CD8-positive, alpha-beta memory T cell (primary cell): Measurements from ENCODE around the gene MAB21L1. TPM values are rescaled to one million over a fixed set of nuclear protein-coding genes. Genes with fewer than 3 reads are reported as not detected.

Experiments used
- CTCF ChIA-PET: fragments of 350-600 bp; sonication (Branson Sonifier 250); formaldehyde crosslinking; loops from one replicate; lab custom pipeline; 2021; ENCODE audit warnings: antibody characterized with exemption; lab: Charles Lee
- POLR2A ChIA-PET: fragments of 350-600 bp; sonication (Branson Sonifier 250); formaldehyde crosslinking; loops from one replicate; lab custom pipeline; 2021; ENCODE audit warnings: antibody characterized with exemption; lab: Charles Lee
- DNase-seq, 5 donors: peaks; one replicate each; pipeline versions ENCODE4 v3.0.0 to v3.0.0-alpha.2; 2020 to 2022; ENCODE audit warnings: mixed read lengths in 1 of 5
- H3K27ac ChIP-seq: one replicate; pipeline ENCODE4 v1.7.0; 2013; ENCODE audit warnings: low read depth, mild to moderate bottlenecking, low read length, moderate library complexity
- H3K27me3 ChIP-seq: 2 replicates; pipeline ENCODE4 v1.7.0; 2013; ENCODE audit warnings: low read length, mild to moderate bottlenecking; ENCODE audit not compliant: insufficient read depth, poor library complexity, severe bottlenecking
- H3K36me3 ChIP-seq: 2 replicates; pipeline ENCODE4 v1.7.0; 2013; ENCODE audit warnings: mild to moderate bottlenecking, low read length, moderate library complexity; ENCODE audit not compliant: insufficient read depth
- H3K4me1 ChIP-seq: 2 replicates; pipeline ENCODE4 v1.7.0; 2013; ENCODE audit warnings: mild to moderate bottlenecking, low read length, moderate library complexity; ENCODE audit not compliant: insufficient read depth
- H3K4me3 ChIP-seq: 2 replicates; pipeline ENCODE4 v1.7.0; 2013; ENCODE audit warnings: mild to moderate bottlenecking, low read length
- H3K9me3 ChIP-seq: 2 replicates; pipeline ENCODE4 v1.7.0; 2013; ENCODE audit warnings: mild to moderate bottlenecking, low read length
- H3K27ac Mint-ChIP-seq, 8 donors: one replicate each; pipeline ENCODE4 v1.8.0; 2020 to 2021; ENCODE audit warnings: mixed read lengths in 8 of 8, mild to moderate bottlenecking in 6 of 8, inconsistent platforms in 3 of 8, moderate library complexity in 3 of 8
- H3K27me3 Mint-ChIP-seq, 2 donors: one replicate each; pipeline ENCODE4 v1.8.0; 2020 to 2021; ENCODE audit warnings: mixed read lengths in 2 of 2, mild to moderate bottlenecking in 1 of 2, moderate library complexity in 1 of 2
- H3K36me3 Mint-ChIP-seq, 3 donors: one replicate each; pipeline ENCODE4 v1.8.0; 2020 to 2021; ENCODE audit warnings: mixed read lengths in 3 of 3, inconsistent platforms in 1 of 3, mild to moderate bottlenecking in 1 of 3
- H3K4me1 Mint-ChIP-seq, 3 donors: one replicate each; pipeline ENCODE4 v1.8.0; 2020 to 2021; ENCODE audit warnings: mixed read lengths in 3 of 3, inconsistent platforms in 1 of 3, mild to moderate bottlenecking in 1 of 3
- H3K4me3 Mint-ChIP-seq, 7 donors: one replicate each; pipeline ENCODE4 v1.8.0; 2020 to 2021; ENCODE audit warnings: mixed read lengths in 7 of 7, mild to moderate bottlenecking in 6 of 7, moderate library complexity in 4 of 7, inconsistent platforms in 2 of 7
- H3K9me3 Mint-ChIP-seq, 5 donors: one replicate each; pipeline ENCODE4 v1.8.0; 2020 to 2022; ENCODE audit warnings: mixed read lengths in 5 of 5, mild to moderate bottlenecking in 3 of 5, moderate library complexity in 2 of 5, inconsistent platforms in 1 of 5
- polyA plus RNA-seq: library from polyadenylated mRNA; unstranded; fragments of 300-500 nt; fragmentation: Illumina TruSeq; gene quantifications from one replicate; pipeline ENCODE4 v1.2.3, GENCODE V29; 2021
- total RNA-seq, 2 experiments: library from RNA; stranded (reverse); gene quantifications; one replicate each; pipeline ENCODE4 v1.2.3, GENCODE V29; 2021

Gene MAB21L1
- total and polyA plus RNA-seq, 3 experiments from 2014 or later = not detected

DNA sequence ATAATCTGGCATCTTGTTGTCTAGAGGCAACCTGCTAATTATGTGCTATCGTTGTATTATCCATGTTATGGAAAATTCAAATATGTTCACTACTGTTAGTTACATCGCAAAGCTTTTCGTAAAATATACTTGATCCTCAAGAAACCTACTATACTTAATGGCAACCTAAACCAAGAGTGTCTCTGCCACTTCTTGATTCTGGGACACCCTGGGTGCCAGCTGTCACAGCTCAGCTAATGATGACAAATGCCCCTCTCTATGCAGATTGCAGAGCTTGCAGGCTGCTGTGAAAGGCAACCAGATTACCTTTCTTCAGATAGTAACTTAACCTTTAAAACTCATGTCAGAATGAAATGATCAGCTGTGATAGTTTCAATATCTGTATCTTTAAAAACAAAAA, 8.9 kb upstream of the MAB21L1 start:
- Histone ChIP-seq H3K36me3 (no peaks in the 10 kb centered on the region), H3K27me3 (no peaks in the 10 kb centered on the region), H3K9me3 (no peaks in the 10 kb centered on the region), H3K4me3 (no peak overlapping the region), H3K4me1 (no peaks in the 10 kb centered on the region), H3K27ac (no peak overlapping the region)
- no peaks in the 10 kb centered on the region for H3K36me3 Mint-ChIP-seq
- CTCF ChIA-PET = no interaction called here
- H3K27ac Mint-ChIP-seq = no peak overlapping the region
- H3K9me3 Mint-ChIP-seq = peaks cover 0 to 5% (median 2%) of the 10 kb centered on the region in 5 donors
- POLR2A ChIA-PET = no interaction called here
- no peaks in the 10 kb centered on the region for H3K27me3 Mint-ChIP-seq
- H3K4me3 Mint-ChIP-seq = no peak overlapping the region
- H3K4me1 Mint-ChIP-seq = no peaks in the 10 kb centered on the region
- no peak for DNase-seq

DNA sequence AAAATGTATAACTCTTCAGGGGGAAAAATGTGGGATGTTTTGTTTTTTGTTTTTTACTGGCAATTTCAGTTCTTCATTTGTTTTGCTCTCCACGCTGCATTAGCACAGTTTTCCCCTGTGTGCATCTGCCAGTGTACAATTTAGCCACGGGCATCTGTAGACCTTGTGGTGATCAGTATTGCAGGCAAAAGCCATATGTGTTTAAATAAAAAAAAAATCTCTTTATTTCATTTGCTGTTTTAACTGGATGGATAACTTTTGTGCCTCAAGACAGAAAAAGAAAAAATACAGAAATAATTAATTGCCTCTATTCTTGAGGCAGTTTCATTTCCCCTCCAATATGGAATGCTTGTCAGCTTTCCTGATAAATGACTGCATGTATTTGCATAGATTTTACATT, 7.9 kb upstream of the MAB21L1 start:
- H3K27ac ChIP-seq = no peak overlapping the region
- H3K27me3 ChIP-seq = no peaks in the 10 kb centered on the region
- H3K4me1 ChIP-seq = no peaks in the 10 kb centered on the region
- no peak overlapping the region for H3K4me3 ChIP-seq
- no peaks in the 10 kb centered on the region for H3K4me1 Mint-ChIP-seq
- ChIA-PET POLR2A (no interaction called here), CTCF (no interaction called here)
- H3K27me3 Mint-ChIP-seq = no peaks in the 10 kb centered on the region
- no peak overlapping the region for H3K27ac Mint-ChIP-seq
- no peaks in the 10 kb centered on the region for H3K9me3 ChIP-seq
- H3K4me3 Mint-ChIP-seq = no peak overlapping the region
- H3K36me3 Mint-ChIP-seq = no peaks in the 10 kb centered on the region
- no peaks in the 10 kb centered on the region for H3K36me3 ChIP-seq
- DNase-seq = no peak
- peaks cover 0 to 6% (median 3%) of the 10 kb centered on the region in 5 donors for H3K9me3 Mint-ChIP-seq

DNA sequence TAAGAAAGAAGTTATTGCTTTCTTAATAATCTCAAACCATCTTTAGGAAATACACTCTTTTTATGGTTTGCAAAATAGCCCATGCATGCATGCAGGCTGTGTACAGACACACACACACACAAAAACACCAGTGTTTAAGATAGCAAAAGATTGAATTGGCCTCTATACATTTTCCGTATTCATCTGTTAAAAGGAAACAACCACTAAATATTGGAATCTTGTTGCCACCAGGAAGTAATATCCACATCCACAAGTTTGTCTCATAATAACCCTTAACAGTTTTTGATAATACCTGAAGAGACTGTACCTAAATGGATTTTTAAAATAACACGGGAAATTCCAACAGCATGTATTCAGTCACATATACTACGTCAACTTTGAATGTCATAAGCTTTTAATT, 7.3 kb upstream of the MAB21L1 start:
- DNase-seq = no peak
- no peaks in the 10 kb centered on the region for H3K36me3 Mint-ChIP-seq

DNA sequence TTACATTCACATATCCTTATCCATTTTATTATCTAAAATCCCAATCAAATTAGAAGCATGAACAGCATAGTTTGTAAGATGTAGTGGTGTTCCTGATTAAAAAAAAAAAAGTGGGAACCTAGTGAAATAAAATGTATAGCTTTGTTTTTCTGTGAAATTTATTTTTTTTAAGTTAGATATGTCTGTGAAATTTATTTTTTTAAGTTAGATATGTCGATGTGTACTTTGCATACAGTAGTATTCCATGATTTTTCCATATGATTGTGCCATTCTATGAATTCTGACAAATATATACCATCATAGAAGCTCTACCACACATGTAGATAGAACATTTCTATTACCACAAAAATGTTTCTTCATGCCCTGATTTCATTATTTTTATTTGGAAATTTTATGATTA, 6.0 kb upstream of the MAB21L1 start:
- ChIA-PET CTCF (no interaction called here), POLR2A (no interaction called here)
- Histone ChIP-seq H3K9me3 (no peaks in the 10 kb centered on the region), H3K4me1 (no peaks in the 10 kb centered on the region), H3K27ac (no peak overlapping the region), H3K27me3 (peaks cover under 1% of the 10 kb centered on the region), H3K4me3 (no peak overlapping the region), H3K36me3 (no peaks in the 10 kb centered on the region)
- H3K9me3 Mint-ChIP-seq = peaks cover 2 to 16% (median 5%) of the 10 kb centered on the region in 5 donors
- DNase-seq = no peak
- no peaks in the 10 kb centered on the region for H3K36me3 Mint-ChIP-seq
- no peak overlapping the region for H3K4me3 Mint-ChIP-seq
- H3K27me3 Mint-ChIP-seq = peaks cover 5 to 13% of the 10 kb centered on the region in 2 donors
- H3K4me1 Mint-ChIP-seq = no peaks in the 10 kb centered on the region
- H3K27ac Mint-ChIP-seq = no peak overlapping the region

More for the DNA sequence above, 7.3 kb upstream of the MAB21L1 start:
- H3K27me3 ChIP-seq = no peaks in the 10 kb centered on the region
- H3K9me3 Mint-ChIP-seq = peaks cover 0 to 10% (median 3%) of the 10 kb centered on the region in 5 donors
- H3K4me1 ChIP-seq = no peaks in the 10 kb centered on the region
- no peaks in the 10 kb centered on the region for H3K4me1 Mint-ChIP-seq
- no peak overlapping the region for H3K27ac ChIP-seq
- no peak overlapping the region for H3K27ac Mint-ChIP-seq
- H3K4me3 Mint-ChIP-seq = no peak overlapping the region
- no peaks in the 10 kb centered on the region for H3K9me3 ChIP-seq
- peaks cover 0 to 3% of the 10 kb centered on the region in 2 donors for H3K27me3 Mint-ChIP-seq
- POLR2A ChIA-PET = no interaction called here
- H3K36me3 ChIP-seq = no peaks in the 10 kb centered on the region
- no peak overlapping the region for H3K4me3 ChIP-seq
- CTCF ChIA-PET = no interaction called here

DNA sequence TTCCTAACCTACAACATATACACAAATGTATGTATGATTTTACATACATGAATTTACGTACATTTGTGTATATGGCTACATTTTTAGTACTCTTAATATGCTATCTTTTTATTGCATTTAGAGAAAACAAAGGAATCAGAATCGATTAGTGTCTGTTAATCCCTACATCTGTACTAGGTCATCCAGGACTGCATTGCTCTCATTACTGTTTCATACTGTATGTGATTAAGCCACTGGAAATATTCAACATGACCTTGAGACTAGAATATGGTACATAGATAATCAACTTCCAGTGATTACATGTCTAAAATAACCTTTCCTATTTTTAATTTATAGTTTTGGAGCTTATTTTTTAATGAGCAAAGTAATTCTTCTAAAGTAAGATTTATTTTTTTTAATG, 5.3 kb upstream of the MAB21L1 start:
- no peaks in the 10 kb centered on the region for H3K9me3 ChIP-seq
- H3K27me3 Mint-ChIP-seq = peaks cover 5 to 21% of the 10 kb centered on the region in 2 donors
- no peaks in the 10 kb centered on the region for H3K36me3 ChIP-seq
- no peak overlapping the region for H3K27ac ChIP-seq
- POLR2A ChIA-PET = no interaction called here
- no peak overlapping the region for H3K27ac Mint-ChIP-seq
- CTCF ChIA-PET = no interaction called here
- peaks cover 0 to 5% (median 0%) of the 10 kb centered on the region in 3 donors for H3K36me3 Mint-ChIP-seq
- H3K9me3 Mint-ChIP-seq = peaks cover 2 to 23% (median 7%) of the 10 kb centered on the region in 5 donors
- H3K4me1 ChIP-seq = no peaks in the 10 kb centered on the region
- no peak overlapping the region for H3K4me3 ChIP-seq
- H3K4me3 Mint-ChIP-seq = no peak overlapping the region
- peaks cover 0 to 4% (median 3%) of the 10 kb centered on the region in 3 donors for H3K4me1 Mint-ChIP-seq
- no peak for DNase-seq
- peaks cover 8% of the 10 kb centered on the region for H3K27me3 ChIP-seq

DNA sequence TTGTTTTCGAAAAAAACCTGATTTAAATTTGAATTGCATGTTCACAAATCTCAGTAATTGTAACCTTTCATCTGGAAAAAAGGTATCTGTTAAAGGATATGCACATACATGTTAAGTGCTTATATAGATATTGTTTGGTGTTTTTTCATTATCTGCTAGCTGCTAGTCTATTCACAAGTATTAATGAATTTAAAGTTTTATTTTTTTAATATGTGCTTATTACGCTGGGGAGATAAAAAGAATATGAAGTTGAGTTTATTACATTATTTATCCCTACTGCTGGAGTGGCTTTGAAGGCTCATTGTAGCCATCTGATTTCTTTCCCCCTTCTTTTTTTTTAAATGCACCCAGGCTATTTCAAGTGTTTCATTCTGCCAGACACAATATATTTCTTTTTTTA, 3.9 kb upstream of the MAB21L1 start:
- ChIA-PET CTCF (no interaction called here), POLR2A (no interaction called here)

DNA sequence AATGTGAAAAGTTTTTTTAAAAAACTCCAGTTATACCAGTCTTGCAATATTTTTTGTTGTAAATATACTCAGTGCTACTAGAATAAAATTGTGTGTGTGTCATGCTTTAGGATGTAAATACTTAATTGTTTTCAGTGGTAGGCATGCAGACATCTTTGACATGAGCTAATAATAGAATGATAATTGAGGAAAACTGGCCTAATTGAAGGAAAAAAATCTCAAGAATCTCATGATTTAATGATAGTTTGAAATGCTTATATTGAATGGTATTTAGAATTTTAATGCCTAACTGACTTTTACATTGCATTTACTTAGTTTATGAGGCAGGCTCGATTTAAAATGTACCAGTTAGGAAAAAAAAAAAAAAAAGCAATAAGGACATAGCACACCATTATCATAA, 3.2 kb upstream of the MAB21L1 start:
- Mint-ChIP-seq H3K27ac (no peak overlapping the region), H3K36me3 (peaks cover 0 to 9% (median 0%) of the 10 kb centered on the region in 3 donors), H3K27me3 (peaks cover 21 to 41% of the 10 kb centered on the region in 2 donors), H3K4me3 (no peak overlapping the region), H3K4me1 (peaks cover 11 to 18% (median 12%) of the 10 kb centered on the region in 3 donors), H3K9me3 (peaks cover 4 to 38% (median 15%) of the 10 kb centered on the region in 5 donors)
- POLR2A ChIA-PET = no interaction called here
- H3K4me3 ChIP-seq = no peak overlapping the region
- no peak for DNase-seq
- peaks cover 21% of the 10 kb centered on the region for H3K27me3 ChIP-seq
- CTCF ChIA-PET = no interaction called here
- no peaks in the 10 kb centered on the region for H3K36me3 ChIP-seq
- peaks cover 8% of the 10 kb centered on the region for H3K4me1 ChIP-seq
- H3K9me3 ChIP-seq = no peaks in the 10 kb centered on the region
- no peak overlapping the region for H3K27ac ChIP-seq

More for the DNA sequence above, 3.9 kb upstream of the MAB21L1 start:
- Mint-ChIP-seq H3K27ac (no peak overlapping the region), H3K4me3 (no peak overlapping the region), H3K36me3 (peaks cover 0 to 5% (median 0%) of the 10 kb centered on the region in 3 donors), H3K27me3 (peaks cover 15 to 35% of the 10 kb centered on the region in 2 donors), H3K9me3 (peaks cover 4 to 34% (median 15%) of the 10 kb centered on the region in 5 donors), H3K4me1 (peaks cover 11 to 14% (median 12%) of the 10 kb centered on the region in 3 donors)
- no peaks in the 10 kb centered on the region for H3K36me3 ChIP-seq
- H3K27me3 ChIP-seq = peaks cover 18% of the 10 kb centered on the region
- no peak overlapping the region for H3K4me3 ChIP-seq
- no peak for DNase-seq
- no peak overlapping the region for H3K27ac ChIP-seq
- no peaks in the 10 kb centered on the region for H3K9me3 ChIP-seq
- H3K4me1 ChIP-seq = peaks cover 5% of the 10 kb centered on the region

DNA sequence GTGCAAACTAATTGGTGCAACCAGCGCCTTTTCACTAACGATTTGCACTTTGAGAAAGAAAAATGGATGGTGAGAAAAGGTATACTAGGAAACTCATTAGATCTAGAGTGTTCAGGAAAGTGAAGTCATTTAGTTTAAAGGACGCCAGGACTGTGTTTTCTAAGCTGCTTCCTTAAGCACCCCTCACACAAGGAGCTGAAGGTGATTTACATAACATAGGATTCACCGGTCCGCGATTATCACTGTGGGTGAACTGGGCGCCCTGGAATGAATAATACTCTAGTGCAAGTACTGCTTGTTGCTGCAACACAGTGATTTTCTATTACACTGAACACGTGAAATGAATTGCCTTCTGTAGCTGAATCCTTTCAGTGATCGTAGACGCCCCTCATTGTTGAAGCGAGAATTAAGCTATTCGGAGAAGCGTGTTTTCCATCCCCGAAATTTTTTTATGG, 2.6 kb upstream of the MAB21L1 start:
- Mint-ChIP-seq H3K4me1 (peaks cover 13 to 22% (median 14%) of the 10 kb centered on the region in 3 donors), H3K27ac (no peak overlapping the region), H3K9me3 (peaks cover 6 to 42% (median 21%) of the 10 kb centered on the region in 5 donors), H3K4me3 (no peak overlapping the region), H3K27me3 (peaks cover 26 to 45% of the 10 kb centered on the region in 2 donors), H3K36me3 (peaks cover 0 to 12% (median 0%) of the 10 kb centered on the region in 3 donors)
- Histone ChIP-seq H3K27me3 (peaks cover 21% of the 10 kb centered on the region), H3K36me3 (no peaks in the 10 kb centered on the region), H3K9me3 (no peaks in the 10 kb centered on the region), H3K4me1 (peaks cover 8% of the 10 kb centered on the region), H3K4me3 (no peak overlapping the region), H3K27ac (no peak overlapping the region)
- CTCF ChIA-PET = no interaction called here
- POLR2A ChIA-PET = no interaction called here
- no peak for DNase-seq
